Activated B cell treated with CpG ODN at 0.5 μM for 24 hours (primary cell): ENCODE measurements around the gene GIMAP4. TPM values are rescaled to one million over a fixed set of nuclear protein-coding genes. Genes with fewer than 3 reads are reported as not detected.
"Not testable (repeated sequence)": the region's sequence is repeated elsewhere in the genome, so short reads cannot be mapped to it uniquely, and the experiment has no call there.

Source experiments
- ATAC-seq: fragments of 200-7000 bp; cut with Tn5 transposase; one replicate; pipeline ENCODE4 v1.10.0; 2021; ENCODE audit warnings: low read depth, mild to moderate bottlenecking, moderate library complexity
- CTCF ChIA-PET: fragments of 350-600 bp; sonication (Branson Sonifier 250); formaldehyde crosslinking; loops from one replicate; lab custom pipeline; 2021; ENCODE audit warnings: antibody characterized with exemption; lab: Charles Lee
- POLR2A ChIA-PET: fragments of 350-600 bp; sonication (Branson Sonifier 250); formaldehyde crosslinking; loops from one replicate; lab custom pipeline; 2021; ENCODE audit warnings: antibody characterized with exemption; lab: Charles Lee
- DNase-seq: peaks from one replicate; pipeline ENCODE4 v3.0.0; 2022
- H3K27ac Mint-ChIP-seq: one replicate; pipeline ENCODE4 v1.8.0; 2020; ENCODE audit warnings: mixed read lengths
- H3K27me3 Mint-ChIP-seq: one replicate; pipeline ENCODE4 v1.8.0; 2021; ENCODE audit warnings: mixed read lengths
- H3K36me3 Mint-ChIP-seq: one replicate; pipeline ENCODE4 v1.8.0; 2021; ENCODE audit warnings: low read depth, mixed read lengths
- H3K4me1 Mint-ChIP-seq: one replicate; pipeline ENCODE4 v1.8.0; 2021; ENCODE audit warnings: mixed read lengths
- H3K4me3 Mint-ChIP-seq: one replicate; pipeline ENCODE4 v1.8.0; 2020; ENCODE audit warnings: mild to moderate bottlenecking, mixed read lengths
- H3K9me3 Mint-ChIP-seq: one replicate; pipeline ENCODE4 v1.8.0; 2020; ENCODE audit warnings: mixed read lengths
- intact Hi-C: fragments of 100-400 bp; cut with micrococcal nuclease; formaldehyde crosslinking; loops from one replicate; pipeline ENCODE4 v1.15.1; 2024
- total RNA-seq: library from RNA; stranded (reverse); gene quantifications from 2 replicates; pipeline ENCODE4 v1.2.3, GENCODE V29; 2022
- TF ChIP-seq, protein P1 (sequence below): fragments of 200-600 bp; IDR thresholded peaks from one replicate; pipeline ENCODE4 v1.8.0; 2022; ENCODE audit warnings: antibody characterized with exemption, mild to moderate bottlenecking

GIMAP4 gene
- total RNA-seq, result 0.29 and 0.40 TPM in 2 replicates

DNA sequence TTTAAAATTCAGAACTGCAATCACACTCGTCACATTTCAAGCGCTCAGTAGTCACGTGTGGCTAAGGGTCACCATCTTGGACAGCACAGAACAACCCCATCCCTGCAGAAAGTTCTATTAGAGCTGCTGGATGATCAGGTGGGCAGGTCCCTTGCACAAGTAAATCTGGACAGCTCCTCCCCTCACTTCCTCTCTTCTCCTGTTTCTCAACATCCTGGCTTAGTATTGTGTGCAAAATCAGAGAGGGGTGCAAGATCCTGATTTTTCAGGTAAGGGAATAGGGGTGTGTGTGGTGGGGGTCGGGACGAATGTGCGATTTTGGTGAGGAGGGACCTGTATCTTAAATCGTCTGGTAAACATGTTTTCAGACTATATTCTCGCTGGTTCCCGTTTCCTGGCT lies at the start of gene GIMAP4:
GIMAP4 (plus strand) TSS at position 222 of the 400 bp plus-strand sequence. CDS start 2,512 bp downstream, outside the sequence.
- Mint-ChIP-seq H3K36me3 (no peaks in the 10 kb centered on the region), H3K9me3 (no peaks in the 10 kb centered on the region), H3K27me3 (peaks cover 2% of the 10 kb centered on the region), H3K27ac (no peak within 1 kb of the TSS), H3K4me3 (no peak within 1 kb of the TSS), H3K4me1 (no peaks in the 10 kb centered on the region)
- no peak for ATAC-seq
- ChIA-PET CTCF (no interaction called here), POLR2A (no interaction called here)
- intact Hi-C loops, result no loop called here
- TF ChIP-seq, protein P1, sequence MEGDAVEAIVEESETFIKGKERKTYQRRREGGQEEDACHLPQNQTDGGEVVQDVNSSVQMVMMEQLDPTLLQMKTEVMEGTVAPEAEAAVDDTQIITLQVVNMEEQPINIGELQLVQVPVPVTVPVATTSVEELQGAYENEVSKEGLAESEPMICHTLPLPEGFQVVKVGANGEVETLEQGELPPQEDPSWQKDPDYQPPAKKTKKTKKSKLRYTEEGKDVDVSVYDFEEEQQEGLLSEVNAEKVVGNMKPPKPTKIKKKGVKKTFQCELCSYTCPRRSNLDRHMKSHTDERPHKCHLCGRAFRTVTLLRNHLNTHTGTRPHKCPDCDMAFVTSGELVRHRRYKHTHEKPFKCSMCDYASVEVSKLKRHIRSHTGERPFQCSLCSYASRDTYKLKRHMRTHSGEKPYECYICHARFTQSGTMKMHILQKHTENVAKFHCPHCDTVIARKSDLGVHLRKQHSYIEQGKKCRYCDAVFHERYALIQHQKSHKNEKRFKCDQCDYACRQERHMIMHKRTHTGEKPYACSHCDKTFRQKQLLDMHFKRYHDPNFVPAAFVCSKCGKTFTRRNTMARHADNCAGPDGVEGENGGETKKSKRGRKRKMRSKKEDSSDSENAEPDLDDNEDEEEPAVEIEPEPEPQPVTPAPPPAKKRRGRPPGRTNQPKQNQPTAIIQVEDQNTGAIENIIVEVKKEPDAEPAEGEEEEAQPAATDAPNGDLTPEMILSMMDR, result no peak
- no peak for DNase-seq

DNA sequence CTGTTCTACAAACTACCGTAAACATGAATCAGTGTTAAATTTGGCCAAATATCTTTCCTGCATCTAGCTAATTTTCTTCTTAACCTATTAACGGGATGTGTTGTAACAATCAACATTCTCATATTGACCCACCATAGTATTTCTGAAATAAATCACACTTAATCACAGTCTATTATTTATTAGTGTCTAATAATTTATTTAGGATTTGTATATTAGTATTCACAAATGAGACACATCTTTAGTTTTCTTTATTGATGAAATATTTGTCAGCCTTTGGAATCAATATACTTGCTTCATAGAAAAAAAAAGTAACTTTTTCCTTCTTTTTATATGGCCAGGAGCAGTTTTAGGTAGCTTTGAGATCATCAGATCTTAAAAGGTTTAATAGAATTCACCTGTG lies 47.9 kb upstream of the GIMAP4 start:
- DNase-seq (no peak), ATAC-seq (no peak)
- Mint-ChIP-seq H3K4me3 (no peak overlapping the region), H3K4me1 (peaks cover 8% of the 10 kb centered on the region), H3K36me3 (no peaks in the 10 kb centered on the region), H3K9me3 (no peaks in the 10 kb centered on the region), H3K27me3 (peaks cover 8% of the 10 kb centered on the region), H3K27ac (no peak overlapping the region)
- CTCF ChIA-PET, result no interaction called here
- POLR2A ChIA-PET, result no interaction called here
- TF ChIP-seq, protein P1, result no peak
- intact Hi-C loops, result no loop called here

- H3K4me1 Mint-ChIP-seq, result no peaks in the 10 kb centered on the region
- H3K36me3 Mint-ChIP-seq, result no peaks in the 10 kb centered on the region
- no peak overlapping the region for H3K27ac Mint-ChIP-seq
- TF ChIP-seq, protein P1, result no peak
- no peaks in the 10 kb centered on the region for H3K9me3 Mint-ChIP-seq
- ATAC-seq, result no peak
- no peak overlapping the region for H3K4me3 Mint-ChIP-seq
- peaks cover 2% of the 10 kb centered on the region for H3K27me3 Mint-ChIP-seq
- ChIA-PET POLR2A (no interaction called here), CTCF (no interaction called here)
- intact Hi-C loops, result no loop called here
- no peak for DNase-seq
Measured at GRCh38 chr7:150520145-150520544, 47.0 kb upstream of the GIMAP4 start.

DNA sequence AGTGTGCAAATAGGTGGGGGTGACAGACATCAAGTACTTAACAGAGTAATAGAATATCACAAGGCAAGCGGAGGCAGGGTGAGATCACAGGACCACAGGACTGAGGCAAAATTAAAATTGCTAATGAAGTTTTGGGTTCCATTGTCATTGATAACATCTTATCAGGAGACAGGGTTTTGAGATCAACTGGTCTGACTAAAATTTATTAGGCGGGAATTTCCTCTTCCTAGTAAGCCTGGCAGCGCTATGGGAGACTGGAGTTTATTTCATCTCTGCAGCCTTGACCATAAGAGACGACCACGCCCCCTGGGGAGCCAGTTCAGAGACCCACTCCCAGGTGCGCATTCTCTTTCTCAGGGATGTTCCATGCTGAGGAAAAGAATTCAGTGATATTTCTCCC lies 44.3 kb upstream of the GIMAP4 start:
- DNase-seq, H3K9me3 Mint-ChIP-seq, H3K4me3 Mint-ChIP-seq, POLR2A ChIA-PET, H3K36me3 Mint-ChIP-seq, intact Hi-C loops, H3K4me1 Mint-ChIP-seq, H3K27ac Mint-ChIP-seq, ATAC-seq, CTCF ChIA-PET, H3K27me3 Mint-ChIP-seq: not testable (repeated sequence)

GRCh38 chr7:150524018-150524417 lies 43.2 kb upstream of the GIMAP4 start:
- no peak for ATAC-seq
- H3K4me1 Mint-ChIP-seq, result no peaks in the 10 kb centered on the region

More at GRCh38 chr7:150524018-150524417, 43.2 kb upstream of the GIMAP4 start:
- no peak overlapping the region for H3K4me3 Mint-ChIP-seq
- DNase-seq, result no peak
- intact Hi-C loops, result no loop called here
- no peaks in the 10 kb centered on the region for H3K36me3 Mint-ChIP-seq
- H3K27me3 Mint-ChIP-seq, result peaks cover 2% of the 10 kb centered on the region
- ChIA-PET CTCF (no interaction called here), POLR2A (no interaction called here)
- H3K9me3 Mint-ChIP-seq, result peaks cover 14% of the 10 kb centered on the region
- H3K27ac Mint-ChIP-seq, result no peak overlapping the region
- TF ChIP-seq, protein P1, result no peak
